ENCODE results near the gene ARPC2. TPM values are rescaled to one million over a fixed set of nuclear protein-coding genes. Genes with fewer than 3 reads are reported as not detected.
A peak's percentile ranks its signal among the peaks of the same experiment; 100 is the strongest.

ARPC2 gene
- total RNA-seq, 4 donors from 2014 or later = 181 to 231 (median 193) TPM

- Histone ChIP-seq H3K27ac (peak overlapping the region; percentile 96 to 99 (median 97)), H3K27me3 (no peaks in the 10 kb centered on the region), H3K9me3 (no peaks in the 10 kb centered on the region), H3K4me1 (peaks cover 66 to 73% of the 10 kb centered on the region in 2 donors), H3K4me3 (no peak overlapping the region), H3K36me3 (peaks cover 0 to 29% of the 10 kb centered on the region in 2 donors)
- ATAC-seq (no peak), DNase-seq (no peak)
- intact Hi-C loops (cut with DNase I; ENCODE audit: low total_unique reads) = no loop called here
- in situ Hi-C loops (cut with MboI; ENCODE audit: low sequenced_read_pairs in 4 of 4) = no loop called here
- TF ChIP-seq, protein P1, sequence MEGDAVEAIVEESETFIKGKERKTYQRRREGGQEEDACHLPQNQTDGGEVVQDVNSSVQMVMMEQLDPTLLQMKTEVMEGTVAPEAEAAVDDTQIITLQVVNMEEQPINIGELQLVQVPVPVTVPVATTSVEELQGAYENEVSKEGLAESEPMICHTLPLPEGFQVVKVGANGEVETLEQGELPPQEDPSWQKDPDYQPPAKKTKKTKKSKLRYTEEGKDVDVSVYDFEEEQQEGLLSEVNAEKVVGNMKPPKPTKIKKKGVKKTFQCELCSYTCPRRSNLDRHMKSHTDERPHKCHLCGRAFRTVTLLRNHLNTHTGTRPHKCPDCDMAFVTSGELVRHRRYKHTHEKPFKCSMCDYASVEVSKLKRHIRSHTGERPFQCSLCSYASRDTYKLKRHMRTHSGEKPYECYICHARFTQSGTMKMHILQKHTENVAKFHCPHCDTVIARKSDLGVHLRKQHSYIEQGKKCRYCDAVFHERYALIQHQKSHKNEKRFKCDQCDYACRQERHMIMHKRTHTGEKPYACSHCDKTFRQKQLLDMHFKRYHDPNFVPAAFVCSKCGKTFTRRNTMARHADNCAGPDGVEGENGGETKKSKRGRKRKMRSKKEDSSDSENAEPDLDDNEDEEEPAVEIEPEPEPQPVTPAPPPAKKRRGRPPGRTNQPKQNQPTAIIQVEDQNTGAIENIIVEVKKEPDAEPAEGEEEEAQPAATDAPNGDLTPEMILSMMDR (IDR thresholded peaks at IDR 0.05 in 4 of 5, conservative IDR thresholded peaks at IDR 0.05 in 1 of 5) = no peak
- TF ChIP-seq POLR2A (IDR thresholded peaks at IDR 0.05) = no peak
Measured at GRCh38 chr2:218223046-218223445, 6.1 kb downstream of the ARPC2 start.

DNA sequence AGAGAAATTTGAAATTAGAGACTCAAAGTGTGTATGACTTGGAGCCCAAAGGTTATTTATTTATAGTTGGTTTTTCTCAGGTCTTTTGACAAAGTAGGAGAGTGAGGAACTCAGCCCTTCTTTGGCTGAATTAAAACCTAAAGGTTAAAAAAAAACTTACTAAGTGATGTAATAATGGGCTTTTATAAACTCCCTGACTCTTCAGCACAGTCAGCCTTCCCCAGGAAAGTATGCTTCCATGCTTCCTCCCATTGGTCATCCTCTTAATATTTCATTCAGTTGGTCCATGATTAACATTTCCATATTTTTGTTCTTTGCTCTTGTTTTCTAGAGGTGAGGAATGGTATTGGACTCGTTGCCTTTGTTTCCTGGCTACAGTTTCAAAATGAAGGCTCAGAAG lies 7.2 kb downstream of the ARPC2 start:
- ATAC-seq (no peak), DNase-seq (no peak)
- Histone ChIP-seq H3K27ac (peak overlapping the region; percentile 21 to 99 (median 96)), H3K4me3 (no peak overlapping the region), H3K36me3 (peaks cover 0 to 32% of the 10 kb centered on the region in 2 donors), H3K27me3 (no peaks in the 10 kb centered on the region), H3K4me1 (peaks cover 63 to 70% of the 10 kb centered on the region in 2 donors), H3K9me3 (no peaks in the 10 kb centered on the region)
- intact Hi-C loops (cut with DNase I; ENCODE audit: low total_unique reads) (no loop called here), in situ Hi-C loops (cut with MboI; ENCODE audit: low sequenced_read_pairs in 4 of 4) (no loop called here)
- TF ChIP-seq, protein P1 (IDR thresholded peaks at IDR 0.05 in 4 of 5, conservative IDR thresholded peaks at IDR 0.05 in 1 of 5) = no peak
- no peak for TF ChIP-seq POLR2A (IDR thresholded peaks at IDR 0.05)

- no peaks in the 10 kb centered on the region for H3K9me3 ChIP-seq
- DNase-seq (no peak), ATAC-seq (no peak)
- intact Hi-C loops (cut with DNase I; ENCODE audit: low total_unique reads) (no loop called here), in situ Hi-C loops (cut with MboI; ENCODE audit: low sequenced_read_pairs in 4 of 4) (no loop called here)
- H3K27ac ChIP-seq = no peak overlapping the region
- TF ChIP-seq, protein P1 (IDR thresholded peaks at IDR 0.05 in 4 of 5, conservative IDR thresholded peaks at IDR 0.05 in 1 of 5) = no peak
- no peak for TF ChIP-seq POLR2A (IDR thresholded peaks at IDR 0.05)
- peaks cover 42 to 50% of the 10 kb centered on the region in 2 donors for H3K4me1 ChIP-seq
- peaks cover 2 to 59% of the 10 kb centered on the region in 2 donors for H3K36me3 ChIP-seq
- H3K4me3 ChIP-seq = no peak overlapping the region
- no peaks in the 10 kb centered on the region for H3K27me3 ChIP-seq
Measured at GRCh38 chr2:218226903-218227302, 9.9 kb downstream of the ARPC2 start.

DNA sequence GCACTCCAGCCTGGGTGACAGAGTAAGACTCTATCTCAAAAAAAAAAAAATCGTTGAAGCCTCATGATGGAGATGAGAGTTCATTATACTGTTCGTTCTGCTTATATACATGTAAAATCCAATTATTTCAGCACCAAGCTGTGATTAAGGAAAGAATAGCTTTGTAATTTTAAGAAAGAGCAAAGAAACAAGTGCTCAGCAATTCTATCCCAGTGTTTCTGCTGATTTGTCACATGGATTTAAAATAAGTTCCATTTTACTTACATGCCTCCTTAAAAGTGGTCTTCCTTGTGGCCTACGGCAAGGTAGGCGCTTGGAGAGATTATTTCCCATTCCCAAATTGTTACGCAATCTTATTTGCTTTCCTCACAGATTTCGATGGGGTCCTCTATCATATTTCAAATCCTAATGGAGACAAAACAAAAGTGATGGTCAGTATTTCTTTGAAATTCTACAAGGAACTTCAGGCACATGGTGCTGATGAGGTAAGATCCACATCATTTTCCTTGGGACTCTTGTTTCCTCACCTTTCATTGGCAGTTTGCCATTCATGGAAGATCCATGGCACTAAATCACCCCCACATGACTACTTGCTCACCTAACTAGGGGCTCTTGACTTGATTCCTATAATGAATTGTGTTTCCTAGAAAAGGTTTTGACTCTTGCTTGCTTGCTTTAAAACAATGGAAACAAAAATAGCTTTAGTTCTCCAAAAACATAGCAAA lies 11.5 kb downstream of the ARPC2 start:
- Histone ChIP-seq H3K27me3 (no peaks in the 10 kb centered on the region), H3K4me3 (no peak overlapping the region), H3K27ac (peak overlapping the region; percentile 39 to 48 (median 46)), H3K36me3 (peaks cover 2 to 64% of the 10 kb centered on the region in 2 donors), H3K4me1 (peaks cover 26 to 34% of the 10 kb centered on the region in 2 donors), H3K9me3 (no peaks in the 10 kb centered on the region)
- DNase-seq = no peak
- in situ Hi-C loops (cut with MboI; ENCODE audit: low sequenced_read_pairs in 4 of 4) = no loop called here
- ATAC-seq = no peak
- intact Hi-C loops (cut with DNase I; ENCODE audit: low total_unique reads) = no loop called here
- TF ChIP-seq, protein P1 (IDR thresholded peaks at IDR 0.05 in 4 of 5, conservative IDR thresholded peaks at IDR 0.05 in 1 of 5) = no peak
- TF ChIP-seq POLR2A (IDR thresholded peaks at IDR 0.05) = no peak

All from gastrocnemius medialis (tissue), 4 donors.